Panc1 (cell line): ENCODE data around the gene FGF14.

Source experiments
- CTCF ChIP-seq: fragments of 450-650 bp; IDR thresholded peaks from 2 replicates; pipeline ENCODE4 v1.5.1; 2017; ENCODE audit warnings: mild to moderate bottlenecking
- REST ChIP-seq, 2 experiments: IDR thresholded peaks; 2 replicates each; pipeline ENCODE4 v1.6.1; 2011 to 2012; ENCODE audit warnings: low read depth in 2 of 2, control low read depth in 1 of 2, low read length in 1 of 2, mild to moderate bottlenecking in 1 of 2, moderate library complexity in 1 of 2; ENCODE audit not compliant: insufficient read depth in 1 of 2

- TF ChIP-seq CTCF (no peak), REST (IDR thresholded peaks at IDR 0.05; ENCODE audit: insufficient read depth in 1 of 2, low read depth in 2 of 2, low read length in 1 of 2) (no peak)
Observed at GRCh38 chr13:102212729-102213128, 189.1 kb downstream of the FGF14 start.
